H9 (cell line): Measurements from ENCODE around the gene TMEM54. TPM values are rescaled to one million over a fixed set of nuclear protein-coding genes. Genes with fewer than 3 reads are reported as not detected.

Experiments
- DNase-seq: peaks from one replicate; pipeline ENCODE4 v3.0.0-alpha.2; 2017
- H2AFZ ChIP-seq: one replicate; pipeline ENCODE4 v1.6.1; 2013; ENCODE audit warnings: mild to moderate bottlenecking, low read length, control low read depth, moderate library complexity
- H2AK5ac ChIP-seq: 2 replicates; pipeline ENCODE4 v1.6.1; 2013; ENCODE audit warnings: low read length, control low read depth, mixed read lengths; ENCODE audit not compliant: insufficient read length
- H2BK120ac ChIP-seq: one replicate; pipeline ENCODE4 v1.6.1; 2013; ENCODE audit warnings: low read depth, mild to moderate bottlenecking, low read length, control low read depth, inconsistent platforms; ENCODE audit not compliant: poor library complexity, severe bottlenecking
- H2BK12ac ChIP-seq: 2 replicates; pipeline ENCODE4 v1.6.1; 2013; ENCODE audit warnings: low read length, control low read depth, mixed read lengths, low read depth; ENCODE audit not compliant: insufficient read length
- H2BK15ac ChIP-seq: 2 replicates; pipeline ENCODE4 v1.6.1; 2013; ENCODE audit warnings: low read depth, low read length, control low read depth
- H2BK20ac ChIP-seq: one replicate; pipeline ENCODE4 v1.6.1; 2013; ENCODE audit warnings: low read depth, mild to moderate bottlenecking, low read length, control low read depth, inconsistent platforms; ENCODE audit not compliant: poor library complexity, severe bottlenecking
- H2BK5ac ChIP-seq: 2 replicates; pipeline ENCODE4 v1.6.1; 2013; ENCODE audit warnings: low read length, control low read depth, mixed read lengths; ENCODE audit not compliant: insufficient read length
- H3K14ac ChIP-seq: 2 replicates; pipeline ENCODE4 v1.6.1; 2013; ENCODE audit warnings: low read length, control low read depth; ENCODE audit not compliant: insufficient read depth
- H3K18ac ChIP-seq: 2 replicates; pipeline ENCODE4 v1.6.1; 2013; ENCODE audit warnings: low read depth, mild to moderate bottlenecking, mixed read lengths, low read length, control low read depth; ENCODE audit not compliant: insufficient read length
- H3K23ac ChIP-seq: 2 replicates; pipeline ENCODE4 v1.6.1; 2013; ENCODE audit warnings: low read length, control low read depth, mixed read lengths, low read depth; ENCODE audit not compliant: insufficient read length
- H3K23me2 ChIP-seq: 2 replicates; pipeline ENCODE4 v1.6.1; 2013; ENCODE audit warnings: low read depth, mild to moderate bottlenecking, mixed read lengths, low read length, control low read depth; ENCODE audit not compliant: insufficient read length, poor library complexity, severe bottlenecking
- H3K27ac ChIP-seq: 2 replicates; pipeline ENCODE4 v1.5.1; 2013; ENCODE audit warnings: low read length, control low read depth, mixed read lengths, low read depth; ENCODE audit not compliant: insufficient read length
- H3K27me3 ChIP-seq: 2 replicates; pipeline ENCODE4 v1.6.1; 2013; ENCODE audit warnings: low read length, control low read depth, inconsistent platforms; ENCODE audit not compliant: insufficient read depth
- H3K4ac ChIP-seq: 2 replicates; pipeline ENCODE4 v1.6.1; 2013; ENCODE audit warnings: low read depth, mild to moderate bottlenecking, control low read depth, inconsistent platforms, low read length, moderate library complexity
- H3K4me1 ChIP-seq: 2 replicates; pipeline ENCODE4 v1.6.1; 2013; ENCODE audit warnings: low read length, control low read depth, inconsistent platforms; ENCODE audit not compliant: insufficient read depth
- H3K4me2 ChIP-seq: 2 replicates; pipeline ENCODE4 v1.6.1; 2013; ENCODE audit warnings: low read length, control low read depth, mixed read lengths; ENCODE audit not compliant: insufficient read length, insufficient read depth
- H3K56ac ChIP-seq: 2 replicates; pipeline ENCODE4 v1.6.1; 2013; ENCODE audit warnings: low read depth, mild to moderate bottlenecking, mixed read lengths, low read length, control low read depth; ENCODE audit not compliant: insufficient read length
- H3K79me1 ChIP-seq: 2 replicates; pipeline ENCODE4 v1.6.1; 2013; ENCODE audit warnings: low read depth, mild to moderate bottlenecking, moderate library complexity, low read length, control low read depth, inconsistent platforms; ENCODE audit not compliant: insufficient read depth, poor library complexity, severe bottlenecking
- H3K79me2 ChIP-seq: 2 replicates; pipeline ENCODE4 v1.6.1; 2013; ENCODE audit warnings: low read length, control low read depth, inconsistent platforms; ENCODE audit not compliant: insufficient read depth
- H3K9ac ChIP-seq: 2 replicates; pipeline ENCODE4 v1.6.1; 2013; ENCODE audit warnings: low read length, control low read depth, mixed read lengths; ENCODE audit not compliant: insufficient read length; ENCODE audit errors: extremely low read depth
- H3K9me3 ChIP-seq: one replicate; pipeline ENCODE4 v1.6.1; 2013; ENCODE audit warnings: low read depth, low read length, inconsistent platforms; ENCODE audit not compliant: control insufficient read depth
- H3T11ph ChIP-seq: one replicate; pipeline ENCODE4 v1.6.1; 2013; ENCODE audit warnings: mild to moderate bottlenecking, low read length, control low read depth, inconsistent platforms
- H4K20me1 ChIP-seq: one replicate; pipeline ENCODE4 v1.6.1; 2013; ENCODE audit not compliant: control insufficient read depth, insufficient read length, insufficient read depth
- H4K5ac ChIP-seq: 2 replicates; pipeline ENCODE4 v1.6.1; 2013; ENCODE audit warnings: low read depth, mild to moderate bottlenecking, mixed read lengths, low read length, control low read depth; ENCODE audit not compliant: insufficient read length
- H4K8ac ChIP-seq: replicated peaks from 2 replicates; pipeline ENCODE4 v1.6.1; 2013; ENCODE audit warnings: low read length, control low read depth, mixed read lengths, low read depth; ENCODE audit not compliant: insufficient read length
- H4K91ac ChIP-seq: 2 replicates; pipeline ENCODE4 v1.6.1; 2013; ENCODE audit warnings: low read depth, mild to moderate bottlenecking, moderate library complexity, mixed read lengths, low read length, control low read depth; ENCODE audit not compliant: insufficient read length
- H3K27ac Mint-ChIP-seq, 3 experiments: 2 replicates in 2 of 3; 3 replicates in 1 of 3; pipeline ENCODE4 v1.8.0; 2020 to 2021; ENCODE audit warnings: mixed read lengths in 3 of 3, mild to moderate bottlenecking in 1 of 3, moderate library complexity in 1 of 3
- H3K27me3 Mint-ChIP-seq: 2 replicates; pipeline ENCODE4 v1.8.0; 2021; ENCODE audit warnings: low read depth, mild to moderate bottlenecking, moderate library complexity, mixed read lengths
- H3K36me3 Mint-ChIP-seq, 3 experiments: 2 replicates in 2 of 3; 3 replicates in 1 of 3; pipeline ENCODE4 v1.8.0; 2020 to 2021; ENCODE audit warnings: low read depth in 3 of 3, mixed read lengths in 3 of 3; ENCODE audit not compliant: insufficient read depth in 1 of 3
- H3K4me1 Mint-ChIP-seq, 2 experiments: 2 replicates each; pipeline ENCODE4 v1.8.0; 2020; ENCODE audit warnings: mixed read lengths in 2 of 2
- H3K4me3 Mint-ChIP-seq, 2 experiments: 2 replicates in 1 of 2; 3 replicates in 1 of 2; pipeline ENCODE4 v1.8.0; 2020 to 2021; ENCODE audit warnings: mild to moderate bottlenecking in 2 of 2, mixed read lengths in 2 of 2, moderate library complexity in 1 of 2
- H3K9me3 Mint-ChIP-seq, 2 experiments: 2 replicates in 1 of 2; 3 replicates in 1 of 2; pipeline ENCODE4 v1.8.0; 2020; ENCODE audit warnings: mild to moderate bottlenecking in 2 of 2, mixed read lengths in 2 of 2, moderate library complexity in 1 of 2
- WGBS: extraction: QIAGEN DNeasy Blood & Tissue Kit; methylation state at CpG from one replicate; pipeline ENCODE4 v1.1.7; 2013; ENCODE audit warnings: missing lambda C conversion rate, low lambda C conversion rate, mixed read lengths; ENCODE audit not compliant: insufficient read length; ENCODE audit errors: extremely low coverage; 5-methylcytosine and 5-hydroxymethylcytosine counted together
- total RNA-seq: library from RNA; stranded (reverse); gene quantifications from 2 replicates; pipeline ENCODE4 v1.2.1, GENCODE V29; 2021
- TF ChIP-seq, protein P1 (sequence below): fragments of 200-600 bp; sonication (generic); conservative IDR thresholded peaks from 3 replicates; pipeline ENCODE4 v1.8.0; 2021; ENCODE audit warnings: antibody characterized with exemption, mild to moderate bottlenecking

The TMEM54 gene
- total RNA-seq, 1 experiment from 2014 or later = 17.2 TPM

DNA sequence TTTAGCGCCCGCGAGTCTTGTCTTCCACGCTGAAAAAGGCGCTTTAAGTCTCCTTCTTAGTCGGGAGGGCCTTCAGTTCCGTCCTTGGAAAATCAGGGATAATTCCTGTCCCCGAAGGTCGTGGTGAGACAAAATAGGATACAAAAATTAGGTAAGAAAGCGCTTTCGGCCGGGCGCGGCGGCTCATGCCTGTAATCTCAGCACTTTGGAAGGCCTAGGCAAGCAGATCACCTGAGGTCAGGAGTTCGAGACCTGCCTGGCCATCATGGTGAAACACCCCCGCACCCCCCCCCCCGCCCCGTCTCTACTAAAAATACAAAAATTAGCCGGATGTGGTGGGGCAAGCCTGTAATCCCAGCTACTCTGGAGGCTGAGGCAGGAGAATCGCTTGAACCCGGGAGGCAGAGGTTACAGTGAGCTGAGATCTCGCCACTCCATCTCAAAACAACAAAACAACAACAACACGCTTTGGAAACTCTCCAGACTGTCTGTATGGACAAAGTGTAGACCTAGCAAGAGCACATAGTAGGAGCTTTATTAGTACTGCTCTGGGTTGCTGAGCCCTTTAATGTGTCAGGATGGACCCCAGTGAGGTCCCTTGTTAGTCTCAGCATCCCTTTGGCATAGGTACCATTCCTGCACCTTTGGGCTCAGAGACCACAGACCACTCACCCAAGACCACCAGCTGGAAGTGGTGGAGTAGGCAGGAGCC lies 790 bp upstream of the TMEM54 start:
- TF ChIP-seq, protein P1, sequence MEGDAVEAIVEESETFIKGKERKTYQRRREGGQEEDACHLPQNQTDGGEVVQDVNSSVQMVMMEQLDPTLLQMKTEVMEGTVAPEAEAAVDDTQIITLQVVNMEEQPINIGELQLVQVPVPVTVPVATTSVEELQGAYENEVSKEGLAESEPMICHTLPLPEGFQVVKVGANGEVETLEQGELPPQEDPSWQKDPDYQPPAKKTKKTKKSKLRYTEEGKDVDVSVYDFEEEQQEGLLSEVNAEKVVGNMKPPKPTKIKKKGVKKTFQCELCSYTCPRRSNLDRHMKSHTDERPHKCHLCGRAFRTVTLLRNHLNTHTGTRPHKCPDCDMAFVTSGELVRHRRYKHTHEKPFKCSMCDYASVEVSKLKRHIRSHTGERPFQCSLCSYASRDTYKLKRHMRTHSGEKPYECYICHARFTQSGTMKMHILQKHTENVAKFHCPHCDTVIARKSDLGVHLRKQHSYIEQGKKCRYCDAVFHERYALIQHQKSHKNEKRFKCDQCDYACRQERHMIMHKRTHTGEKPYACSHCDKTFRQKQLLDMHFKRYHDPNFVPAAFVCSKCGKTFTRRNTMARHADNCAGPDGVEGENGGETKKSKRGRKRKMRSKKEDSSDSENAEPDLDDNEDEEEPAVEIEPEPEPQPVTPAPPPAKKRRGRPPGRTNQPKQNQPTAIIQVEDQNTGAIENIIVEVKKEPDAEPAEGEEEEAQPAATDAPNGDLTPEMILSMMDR = no peak
- H3K27me3 ChIP-seq = peaks cover 22% of the 10 kb centered on the region; the same call in 1 of the 2 replicates
- no peak overlapping the region for H2BK20ac ChIP-seq
- no peak overlapping the region for H4K5ac ChIP-seq
- H3K27ac ChIP-seq = no peak overlapping the region
- peaks cover 10 to 18% of the 10 kb centered on the region in 2 experiments for H3K4me1 Mint-ChIP-seq
- H2BK5ac ChIP-seq = no peak overlapping the region
- H3K79me1 ChIP-seq = no peaks in the 10 kb centered on the region
- peaks cover 8% of the 10 kb centered on the region for H3K23me2 ChIP-seq
- H4K8ac ChIP-seq = no peak overlapping the region
- H2AK5ac ChIP-seq = no peak overlapping the region
- no peak overlapping the region for H2BK120ac ChIP-seq
- peak overlapping the region in 1 of 3 experiments; percentile 62; a peak in 1 of 7 replicates for H3K27ac Mint-ChIP-seq
- no peak overlapping the region for H3K56ac ChIP-seq
- no peaks in the 10 kb centered on the region; a peak in 2 of 5 replicates for H3K9me3 Mint-ChIP-seq
- no peak overlapping the region for H3K18ac ChIP-seq
- H3K14ac ChIP-seq = no peak overlapping the region
- no CpG with 5 or more reads among the region's 24 CpGs for WGBS
- H2BK12ac ChIP-seq = no peak overlapping the region
- no peak overlapping the region for H3K23ac ChIP-seq
- H2BK15ac ChIP-seq = no peak overlapping the region
- peak overlapping the region; percentile 50 for H3K4me2 ChIP-seq
- no peaks in the 10 kb centered on the region for H3K4me1 ChIP-seq
- no peak overlapping the region for H2AFZ ChIP-seq
- no peak overlapping the region for H3K4ac ChIP-seq
- no peak overlapping the region for H3K9ac ChIP-seq
- no peaks in the 10 kb centered on the region for H3K9me3 ChIP-seq
- no peak for DNase-seq
- H3K79me2 ChIP-seq = no peaks in the 10 kb centered on the region
- H3K4me3 Mint-ChIP-seq = peak overlapping the region; percentile 66 to 90
- H3T11ph ChIP-seq = no peak overlapping the region
- no peak overlapping the region for H4K91ac ChIP-seq
- peaks cover 75% of the 10 kb centered on the region for H3K27me3 Mint-ChIP-seq
- H3K36me3 Mint-ChIP-seq = no peaks in the 10 kb centered on the region; a peak in 1 of 7 replicates
- H4K20me1 ChIP-seq = no peaks in the 10 kb centered on the region
